ENCODE measurements around the gene SNTG2.

Gene SNTG2

DNA sequence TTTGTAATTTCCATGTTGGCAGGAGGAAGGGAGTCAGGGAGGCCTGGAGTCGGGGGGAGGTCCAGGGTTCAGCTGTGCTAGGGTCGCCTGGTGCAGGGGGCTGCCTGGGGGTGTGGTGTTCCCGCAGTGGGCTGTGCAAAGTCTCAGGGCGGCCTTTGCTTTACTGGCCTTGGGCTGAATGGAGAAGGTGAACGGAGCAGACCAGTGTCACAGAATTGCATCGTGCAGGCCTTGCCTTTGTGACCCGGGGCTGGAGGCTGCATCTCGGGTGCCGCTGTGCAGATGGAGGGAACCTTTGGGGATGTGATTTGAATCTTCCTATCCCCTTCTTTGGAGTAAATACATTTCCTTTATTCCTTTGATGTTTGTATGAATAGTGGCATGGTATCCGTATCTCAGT lies 8.8 kb downstream of the SNTG2 start:
- no peak for DNase-seq (ENCODE audit: low read depth)
- in situ Hi-C loops (cut with HindIII; ENCODE audit: low sequenced_read_pairs) = no loop called here
- no peak overlapping the region for H3K4me3 ChIP-seq (ENCODE audit: low read depth, low read length)
- TF ChIP-seq, protein P1, sequence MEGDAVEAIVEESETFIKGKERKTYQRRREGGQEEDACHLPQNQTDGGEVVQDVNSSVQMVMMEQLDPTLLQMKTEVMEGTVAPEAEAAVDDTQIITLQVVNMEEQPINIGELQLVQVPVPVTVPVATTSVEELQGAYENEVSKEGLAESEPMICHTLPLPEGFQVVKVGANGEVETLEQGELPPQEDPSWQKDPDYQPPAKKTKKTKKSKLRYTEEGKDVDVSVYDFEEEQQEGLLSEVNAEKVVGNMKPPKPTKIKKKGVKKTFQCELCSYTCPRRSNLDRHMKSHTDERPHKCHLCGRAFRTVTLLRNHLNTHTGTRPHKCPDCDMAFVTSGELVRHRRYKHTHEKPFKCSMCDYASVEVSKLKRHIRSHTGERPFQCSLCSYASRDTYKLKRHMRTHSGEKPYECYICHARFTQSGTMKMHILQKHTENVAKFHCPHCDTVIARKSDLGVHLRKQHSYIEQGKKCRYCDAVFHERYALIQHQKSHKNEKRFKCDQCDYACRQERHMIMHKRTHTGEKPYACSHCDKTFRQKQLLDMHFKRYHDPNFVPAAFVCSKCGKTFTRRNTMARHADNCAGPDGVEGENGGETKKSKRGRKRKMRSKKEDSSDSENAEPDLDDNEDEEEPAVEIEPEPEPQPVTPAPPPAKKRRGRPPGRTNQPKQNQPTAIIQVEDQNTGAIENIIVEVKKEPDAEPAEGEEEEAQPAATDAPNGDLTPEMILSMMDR (IDR thresholded peaks at IDR 0.05; ENCODE audit: low read depth, low read length, missing control alignments) = no peak

DNA sequence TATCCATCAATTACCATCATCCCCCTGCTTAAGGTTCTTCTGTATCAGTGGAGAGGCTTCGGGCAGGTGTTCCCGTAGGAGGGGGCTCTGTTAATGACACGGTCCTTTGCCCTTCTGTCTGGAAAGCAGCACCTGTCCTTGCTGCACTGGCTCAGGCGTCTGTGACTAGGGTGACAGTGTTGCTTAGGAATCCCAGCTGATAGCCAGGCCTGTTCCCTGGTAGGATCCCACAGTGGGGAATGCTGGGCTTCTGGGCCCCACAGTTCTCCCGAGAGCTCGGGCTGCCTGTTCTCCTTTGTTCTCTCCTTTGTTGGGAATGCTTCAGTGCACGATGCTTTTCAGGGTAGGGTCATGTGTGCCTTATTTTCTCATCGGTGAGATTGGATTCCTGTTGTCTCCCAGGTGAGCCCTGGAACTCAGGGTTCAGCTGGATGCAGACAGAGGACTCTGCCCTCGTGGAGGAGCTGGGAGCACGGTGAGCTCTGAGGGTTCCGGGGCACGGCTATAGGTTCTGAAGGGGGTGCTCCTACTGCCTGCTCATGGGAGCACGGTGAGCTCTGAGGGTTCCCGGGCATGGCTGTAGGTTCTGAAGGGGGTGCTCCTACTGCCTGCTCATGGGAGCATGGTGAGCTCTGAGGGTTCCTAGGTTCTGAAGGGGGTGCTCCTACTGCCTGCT lies 9.6 kb downstream of the SNTG2 start:
- in situ Hi-C loops (cut with HindIII; ENCODE audit: low sequenced_read_pairs) = no loop called here
- TF ChIP-seq, protein P1 (IDR thresholded peaks at IDR 0.05; ENCODE audit: low read depth, low read length, missing control alignments) = no peak
- no peak overlapping the region for H3K4me3 ChIP-seq (ENCODE audit: low read depth, low read length)
- no peak for DNase-seq (ENCODE audit: low read depth)

DNA sequence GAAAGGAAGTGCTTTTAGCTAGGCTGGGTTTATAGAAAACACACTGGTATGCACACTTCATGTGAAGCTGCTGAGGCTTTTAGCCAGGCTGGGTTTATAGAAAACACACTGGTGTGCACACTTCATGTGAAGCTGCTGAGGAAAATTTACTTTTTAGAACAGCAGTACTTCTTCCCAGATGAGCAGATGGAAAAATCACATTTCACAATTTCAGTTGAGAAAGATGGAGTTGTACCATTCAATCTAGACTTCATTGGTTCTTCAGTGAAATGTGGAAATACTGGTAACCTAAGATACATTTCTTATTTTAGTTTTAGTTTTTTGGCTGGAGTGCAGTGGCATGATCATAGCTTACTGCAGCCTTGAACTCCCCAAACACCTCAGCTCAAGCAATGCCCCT lies 11.1 kb downstream of the SNTG2 start:
- in situ Hi-C loops (cut with HindIII; ENCODE audit: low sequenced_read_pairs) = no loop called here
- no peak overlapping the region for H3K4me3 ChIP-seq (ENCODE audit: low read depth, low read length)
- no peak for DNase-seq (ENCODE audit: low read depth)
- TF ChIP-seq, protein P1 (IDR thresholded peaks at IDR 0.05; ENCODE audit: low read depth, low read length, missing control alignments) = no peak

DNA sequence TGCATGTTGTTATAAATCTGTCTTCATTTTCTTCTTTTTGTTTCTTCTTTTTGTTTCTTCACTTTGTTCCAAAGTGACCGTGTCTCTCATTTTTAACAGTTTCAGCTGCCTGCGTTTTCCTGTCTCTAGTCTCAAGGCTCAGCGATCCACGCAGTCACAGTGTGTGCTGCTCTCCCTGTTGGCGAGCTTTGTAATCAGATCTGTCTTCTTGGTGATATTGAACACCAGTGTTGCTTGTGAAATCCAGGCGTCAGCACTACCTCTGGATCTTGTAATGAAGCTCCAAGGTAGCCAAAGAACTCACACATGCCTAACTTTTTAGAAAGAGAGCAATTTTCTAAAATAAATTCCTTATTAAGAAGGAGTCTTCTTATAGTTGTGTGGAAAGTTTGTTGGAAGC lies 13.2 kb downstream of the SNTG2 start:
- H3K4me3 ChIP-seq (ENCODE audit: low read depth, low read length) = no peak overlapping the region
- in situ Hi-C loops (cut with HindIII; ENCODE audit: low sequenced_read_pairs) = no loop called here
- TF ChIP-seq, protein P1 (IDR thresholded peaks at IDR 0.05; ENCODE audit: low read depth, low read length, missing control alignments) = no peak
- no peak for DNase-seq (ENCODE audit: low read depth)

DNA sequence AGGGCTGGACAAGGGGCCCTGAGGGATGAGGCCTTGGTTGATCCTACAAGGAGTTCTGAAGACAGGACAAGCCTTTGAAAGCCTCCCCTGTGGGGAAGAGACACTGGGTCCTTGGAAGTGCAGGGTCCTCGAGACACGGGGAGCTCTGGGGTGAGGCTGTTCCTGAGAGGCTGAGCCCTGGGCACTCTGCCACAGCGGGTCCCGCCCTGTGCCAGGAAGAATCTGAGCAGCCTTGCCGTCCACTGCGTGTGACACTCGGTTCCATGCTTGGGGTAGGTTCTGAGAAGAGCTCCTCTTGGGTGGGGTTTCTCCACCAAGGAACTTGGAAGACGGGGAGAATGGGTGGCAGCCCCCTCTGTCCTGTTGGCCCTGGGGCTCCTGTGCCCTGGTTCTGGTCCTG lies 13.9 kb downstream of the SNTG2 start:
- in situ Hi-C loops (cut with HindIII; ENCODE audit: low sequenced_read_pairs) = no loop called here
- H3K4me3 ChIP-seq (ENCODE audit: low read depth, low read length) = no peak overlapping the region
- TF ChIP-seq, protein P1 (IDR thresholded peaks at IDR 0.05; ENCODE audit: low read depth, low read length, missing control alignments) = no peak
- no peak for DNase-seq (ENCODE audit: low read depth)

DNA sequence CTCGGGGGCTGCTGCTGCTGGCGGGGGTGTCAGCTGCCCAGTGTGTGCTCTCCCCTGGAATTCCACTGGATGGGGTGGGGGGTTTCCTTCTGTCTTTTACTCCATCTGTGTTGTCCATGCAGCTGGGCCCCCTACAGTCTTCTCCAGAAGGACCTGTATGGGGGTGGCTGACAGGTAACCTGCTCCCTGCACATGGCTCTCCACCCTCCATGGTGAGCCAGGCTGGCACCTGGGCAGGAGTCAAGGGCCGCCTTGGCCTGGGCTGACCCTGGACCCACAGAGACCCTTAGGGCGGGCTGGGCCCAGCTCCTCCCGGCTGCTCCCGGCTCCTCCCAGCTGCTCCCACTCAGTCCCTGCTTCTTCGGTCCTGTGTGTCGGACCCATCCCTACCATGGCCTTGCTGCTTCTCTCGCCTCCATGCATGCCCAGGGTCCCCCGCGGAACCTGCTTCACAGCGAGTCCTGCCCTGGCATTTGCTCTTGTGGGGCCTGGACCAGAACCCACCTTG lies 15.0 kb downstream of the SNTG2 start:
- TF ChIP-seq, protein P1 (IDR thresholded peaks at IDR 0.05; ENCODE audit: low read depth, low read length, missing control alignments) = no peak
- DNase-seq (ENCODE audit: low read depth) = no peak
- H3K4me3 ChIP-seq (ENCODE audit: low read depth, low read length) = no peak overlapping the region
- in situ Hi-C loops (cut with HindIII; ENCODE audit: low sequenced_read_pairs) = no loop called here

Measured in astrocyte of the cerebellum (primary cell).